CD4-positive, alpha-beta T cell treated with Interleukin-21 for 1 hour (primary cell): ENCODE results near the gene KISS1.

ENCODE experiments used
- DNase-seq: peaks from one replicate; pipeline ENCODE4 v3.0.0-alpha.2; 2020

The KISS1 gene

GRCh38 chr1:204217648-204218000 is 21.3 kb upstream of the KISS1 start:
- no peak for DNase-seq

GRCh38 chr1:204216880-204217647 is 20.8 kb upstream of the KISS1 start:
- no peak for DNase-seq

GRCh38 chr1:204216236-204216635 is 19.9 kb upstream of the KISS1 start:
- no peak for DNase-seq

GRCh38 chr1:204213668-204214662 is 17.7 kb upstream of the KISS1 start, which contains the start of gene GOLT1A:
Gene GOLT1A, minus strand, starts transcription at chr1:204213988. Its CDS starts 82 bp downstream, at chr1:204213906.
- peak; percentile 40 for DNase-seq

- no peak for DNase-seq
Measured at GRCh38 chr1:204212715-204213114, 16.4 kb upstream of the KISS1 start.

- DNase-seq: no peak
Measured at GRCh38 chr1:204211046-204211445, 14.8 kb upstream of the KISS1 start.

- DNase-seq: peak; percentile 63
Measured at GRCh38 chr1:204207136-204207616, 10.9 kb upstream of the KISS1 start.

GRCh38 chr1:204206121-204206520 is 9.8 kb upstream of the KISS1 start:
- no peak for DNase-seq

- DNase-seq: no peak
Measured at GRCh38 chr1:204205486-204205885, 9.2 kb upstream of the KISS1 start.

- DNase-seq: no peak
Measured at GRCh38 chr1:204204944-204205343, 8.7 kb upstream of the KISS1 start.

GRCh38 chr1:204203206-204203767 is 7.0 kb upstream of the KISS1 start:
- DNase-seq: no peak

GRCh38 chr1:204202481-204202880 is 6.2 kb upstream of the KISS1 start:
- no peak for DNase-seq

- DNase-seq: no peak
Measured at GRCh38 chr1:204201348-204202040, 5.2 kb upstream of the KISS1 start.

- no peak for DNase-seq
Measured at GRCh38 chr1:204199579-204199978, 3.3 kb upstream of the KISS1 start.

- DNase-seq: no peak
Measured at GRCh38 chr1:204198348-204199340, 2.4 kb upstream of the KISS1 start.

- DNase-seq: no peak
Measured at GRCh38 chr1:204197068-204197467, 777 bp upstream of the KISS1 start.

GRCh38 chr1:204194771-204195170 is 1.5 kb downstream of the KISS1 start:
- no peak for DNase-seq

GRCh38 chr1:204194080-204194479 is 2.2 kb downstream of the KISS1 start:
- no peak for DNase-seq

- no peak for DNase-seq
Measured at GRCh38 chr1:204192589-204193352, 3.5 kb downstream of the KISS1 start.

GRCh38 chr1:204192046-204192445 is 4.2 kb downstream of the KISS1 start:
- DNase-seq: no peak

- no peak for DNase-seq
Measured at GRCh38 chr1:204191456-204191855, 4.8 kb downstream of the KISS1 start.
